ENCODE data around the gene GLI3.

- TF ChIP-seq CTCF (IDR thresholded peaks at IDR 0.05; ENCODE audit: low read length) (no peak), EZH2 (optimal IDR thresholded peaks at IDR 0.05; ENCODE audit: low read depth, low read length) (no peak)
Measured at GRCh38 chr7:42022791-42023190, 214.2 kb downstream of the GLI3 start.
